Activated CD8-positive, alpha-beta memory T cell treated with anti-CD3 and anti-CD28 coated beads for 24 hours (primary cell): ENCODE measurements around the gene GRHPR.
A peak's percentile ranks its signal among the peaks of the same experiment; 100 is the strongest.

ENCODE experiments used
- DNase-seq: peaks from one replicate; pipeline ENCODE4 v3.0.0-alpha.2; 2020

Gene GRHPR

DNA sequence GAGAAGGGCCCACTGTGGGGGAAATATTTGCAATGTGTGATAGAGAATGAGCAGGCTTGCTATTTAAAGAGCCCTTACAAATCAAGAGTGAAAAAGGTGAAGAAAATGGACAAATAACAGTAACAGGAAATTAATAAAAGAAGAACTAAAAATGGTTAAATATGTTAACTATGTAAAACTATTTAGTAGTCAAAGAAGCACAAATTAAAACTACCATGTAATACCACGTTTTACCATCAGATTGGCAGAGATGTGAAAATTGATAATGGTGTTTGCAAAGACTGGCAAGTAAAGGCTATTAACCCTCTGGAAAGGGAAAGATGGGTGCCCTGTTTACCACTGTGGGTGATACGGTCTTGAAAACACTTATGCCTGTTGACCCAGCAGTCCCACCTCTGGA, 23.2 kb upstream of the GRHPR start:
- DNase-seq: no peak

DNA sequence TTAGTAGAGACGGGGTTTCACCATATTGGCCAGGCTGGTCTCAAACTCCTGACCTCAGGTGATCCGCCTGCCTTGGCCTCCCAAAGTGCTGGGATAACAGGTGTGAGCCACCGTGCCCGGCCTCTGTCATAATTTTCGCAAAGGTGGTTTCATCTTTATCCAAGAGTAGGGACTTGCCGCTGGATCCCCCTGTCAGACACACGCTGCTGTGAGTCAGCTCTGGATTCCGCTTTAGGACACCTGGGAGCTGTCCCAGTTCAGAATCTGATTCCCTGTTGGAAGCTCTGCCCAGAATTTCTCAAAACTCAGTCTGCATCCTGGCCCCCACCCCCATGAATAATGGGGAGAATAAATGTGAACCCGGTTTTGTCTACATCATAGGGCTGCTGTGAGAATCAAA, 17.9 kb upstream of the GRHPR start:
- DNase-seq: no peak

DNA sequence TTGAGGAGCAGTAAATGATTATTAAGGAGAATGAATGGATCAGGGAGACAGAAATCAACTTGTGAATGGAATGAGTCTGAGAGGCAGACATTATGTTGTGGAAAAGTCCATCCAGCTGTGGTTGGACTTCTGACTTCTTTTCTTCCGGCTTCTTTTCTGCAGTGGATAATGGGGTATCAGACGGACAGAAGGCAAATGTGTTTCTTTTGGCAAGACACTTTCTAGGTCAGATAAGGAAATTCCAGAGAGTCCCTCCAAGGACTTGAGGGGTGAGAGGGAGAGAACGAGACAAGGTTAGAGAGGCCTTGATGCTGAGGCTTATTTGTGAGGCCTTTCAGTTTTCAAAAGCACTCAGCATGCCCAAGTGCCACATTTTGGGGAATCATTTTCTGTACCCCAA, 17.1 kb upstream of the GRHPR start:
- no peak for DNase-seq

DNA sequence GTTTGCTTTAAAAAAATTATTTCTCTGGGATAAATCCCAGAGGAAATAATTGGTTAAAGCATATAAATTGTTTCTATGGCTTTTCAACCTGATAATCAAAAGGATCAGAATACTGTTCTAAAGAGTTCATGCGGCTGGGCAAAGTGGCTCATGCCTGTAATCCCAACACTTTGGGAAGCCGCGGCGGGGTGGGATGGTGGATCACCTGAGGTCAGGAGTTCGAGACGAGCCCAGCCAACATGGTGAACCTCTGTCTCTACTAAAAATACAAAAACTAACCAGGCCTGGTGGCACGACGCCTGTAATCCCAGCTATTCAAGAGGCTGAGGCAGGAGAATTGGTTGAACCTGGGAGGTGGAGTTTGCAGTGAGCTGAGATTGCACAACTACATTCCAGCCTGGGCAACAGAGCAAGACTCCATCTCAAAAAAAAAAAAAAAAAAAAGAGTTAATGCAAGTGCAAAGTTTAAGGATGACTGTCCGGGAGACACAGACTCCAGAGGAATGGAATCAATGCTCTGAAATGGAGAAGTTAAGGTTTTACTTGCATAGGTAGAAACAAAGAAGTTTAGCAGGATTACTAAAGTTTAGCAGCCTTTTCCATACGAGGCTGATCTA, 16.6 kb upstream of the GRHPR start:
- no peak for DNase-seq

DNA sequence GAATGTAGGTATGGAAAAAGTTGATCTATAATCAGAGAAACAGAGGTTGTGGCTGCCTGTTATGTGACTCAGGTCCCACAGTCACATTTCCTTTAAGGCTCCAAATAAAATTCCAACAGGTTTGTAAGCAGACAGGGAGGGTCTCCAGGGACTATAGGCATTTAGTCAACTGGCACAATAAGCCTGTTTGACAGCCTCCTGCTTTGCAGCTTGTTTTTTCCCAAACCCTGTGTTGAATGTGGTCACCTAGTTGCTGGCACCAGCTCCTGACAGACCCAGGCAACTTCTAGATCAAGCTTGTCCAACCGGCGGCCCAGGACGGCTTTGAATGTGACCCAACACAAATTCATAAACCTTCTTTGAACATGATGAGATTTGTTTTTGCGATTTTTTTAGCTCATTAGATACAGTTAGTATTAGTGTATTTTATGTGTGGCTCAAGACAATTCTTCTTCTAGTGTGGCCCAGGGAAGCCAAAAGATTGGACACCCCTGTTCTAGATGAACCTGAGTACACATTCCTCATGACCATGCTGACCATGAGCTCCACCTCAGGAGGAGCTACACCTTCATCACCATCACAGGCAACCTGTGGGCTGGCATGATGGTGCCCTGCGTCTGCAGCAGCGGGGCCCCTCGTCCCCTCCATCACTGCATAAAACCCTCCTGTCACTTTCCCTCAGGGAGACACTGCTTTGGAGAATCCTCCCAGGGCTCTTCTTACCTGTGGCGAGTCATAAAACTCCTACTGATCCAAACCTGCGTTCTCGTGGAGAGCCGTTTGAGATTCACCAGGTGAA, 15.7 kb upstream of the GRHPR start:
- DNase-seq: no peak

DNA sequence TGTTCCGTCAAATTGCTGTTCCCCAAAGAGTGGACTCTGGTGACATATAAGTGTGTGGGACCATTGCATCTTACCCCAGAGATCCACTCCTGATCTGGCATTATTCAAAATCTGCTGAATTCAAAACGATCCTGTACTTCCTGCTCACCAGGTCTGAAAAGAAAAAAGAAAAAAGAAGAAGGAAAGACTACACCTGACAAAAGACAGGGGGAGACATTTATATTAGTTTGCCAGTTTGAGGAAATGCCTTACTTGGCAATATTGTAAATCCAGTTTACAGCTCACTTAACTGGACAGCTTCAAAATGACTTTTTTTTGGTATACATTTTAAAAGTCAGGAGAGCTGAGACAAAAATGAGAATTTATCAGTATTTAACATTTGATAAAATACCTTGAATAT, 15.0 kb upstream of the GRHPR start:
- DNase-seq: no peak

DNA sequence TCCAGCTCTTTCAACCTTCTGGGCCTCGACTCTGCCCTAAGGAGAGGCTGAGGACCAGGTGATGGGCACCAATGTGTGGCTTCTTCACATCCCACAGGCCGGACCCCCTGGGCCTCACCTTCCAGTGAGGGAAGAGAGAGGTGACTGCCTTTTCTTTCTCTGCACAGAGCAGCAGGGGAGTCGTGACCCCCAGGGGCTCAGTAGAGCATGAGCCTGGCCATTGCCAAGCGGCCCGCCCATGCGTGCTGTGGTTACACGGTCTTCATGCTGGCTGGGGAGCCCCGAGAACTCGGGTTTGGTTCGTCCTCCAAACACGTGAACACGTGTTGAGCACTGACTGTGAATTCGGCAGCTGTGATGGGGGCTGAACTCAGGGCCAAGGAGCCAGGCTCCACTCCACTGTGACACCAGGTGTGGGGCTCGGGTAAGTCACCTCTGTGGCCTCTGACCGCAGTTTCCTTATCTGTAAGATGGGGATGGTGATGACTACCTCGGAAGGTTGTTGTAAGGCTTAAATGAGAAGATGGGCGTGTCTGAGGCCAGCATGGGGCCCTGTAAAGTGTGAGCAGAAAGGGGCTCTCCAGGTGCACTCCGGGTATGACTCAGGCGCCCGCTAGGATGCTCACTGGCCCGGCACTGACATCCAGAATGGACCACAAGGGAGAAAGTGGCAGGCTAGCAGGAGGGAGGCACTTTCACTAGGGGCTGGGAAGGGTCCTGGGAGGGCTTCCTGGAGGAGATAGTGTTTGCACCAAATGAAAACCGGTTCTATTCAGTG, 13.4 kb upstream of the GRHPR start:
- peak; percentile 71 for DNase-seq

DNA sequence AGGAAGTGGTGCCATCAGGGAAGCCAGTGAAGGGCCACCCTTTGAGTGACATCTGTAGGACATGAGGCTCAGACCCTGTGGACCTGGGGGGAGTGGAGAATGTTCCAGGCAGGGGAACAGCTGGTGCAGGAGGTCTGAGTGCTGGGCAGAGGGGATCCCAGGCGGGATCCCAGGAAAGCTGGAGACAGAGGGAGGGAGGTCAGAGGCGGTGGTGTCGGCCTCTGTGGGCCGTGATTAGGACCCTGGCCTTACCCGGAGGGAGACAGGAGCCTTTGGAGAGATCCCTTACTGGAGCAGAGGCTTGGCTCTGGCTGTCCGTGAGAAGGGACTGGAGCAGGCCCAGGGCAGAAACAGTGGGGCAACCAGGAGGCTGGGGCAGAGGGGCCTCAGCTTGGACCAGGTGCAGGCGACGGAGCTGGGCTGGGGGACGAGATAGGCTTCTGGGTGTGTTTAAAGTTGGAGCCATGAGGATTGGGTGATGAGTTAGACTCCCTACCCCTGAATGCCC, 12.1 kb upstream of the GRHPR start:
- DNase-seq: no peak

DNA sequence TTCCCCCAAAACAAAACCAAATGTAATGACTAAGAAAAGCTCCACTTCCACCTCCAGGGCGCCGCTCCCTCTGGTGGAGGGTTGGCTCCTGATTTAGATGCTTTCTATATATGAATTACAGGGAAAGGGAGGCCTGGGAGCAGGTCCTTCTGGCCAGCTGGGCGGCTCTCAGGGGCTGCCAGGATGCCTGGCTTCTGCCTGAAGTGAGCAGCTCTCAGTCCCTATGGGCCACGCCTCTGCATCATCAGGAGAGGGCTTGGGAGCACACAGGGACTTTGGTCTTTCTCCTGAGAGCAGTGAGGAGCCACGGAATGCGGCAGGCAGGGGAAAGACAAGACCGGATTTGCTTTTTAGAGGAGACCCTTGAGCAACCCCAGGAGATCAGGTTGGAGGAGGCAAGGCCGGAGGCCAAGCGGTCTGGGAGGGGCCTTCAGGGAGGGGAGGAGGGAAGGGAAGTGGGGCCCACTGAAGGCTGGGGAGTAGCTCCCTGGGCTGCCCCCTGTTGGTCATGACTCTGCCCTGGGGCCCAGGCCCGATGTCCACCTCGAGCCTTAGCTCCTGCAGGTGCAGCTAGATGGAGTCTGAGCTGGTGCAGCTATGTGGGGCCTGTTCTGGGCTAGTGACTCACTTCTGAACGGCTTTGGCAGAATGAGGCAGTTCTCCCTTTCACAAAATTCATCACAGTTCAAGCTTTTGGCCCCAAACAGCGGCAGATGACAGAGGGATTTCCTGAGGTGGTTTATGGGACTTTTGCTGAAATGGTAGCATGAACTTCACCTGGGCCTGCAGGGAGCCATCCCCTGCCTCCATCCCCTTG, 11.3 kb upstream of the GRHPR start:
- no peak for DNase-seq

DNA sequence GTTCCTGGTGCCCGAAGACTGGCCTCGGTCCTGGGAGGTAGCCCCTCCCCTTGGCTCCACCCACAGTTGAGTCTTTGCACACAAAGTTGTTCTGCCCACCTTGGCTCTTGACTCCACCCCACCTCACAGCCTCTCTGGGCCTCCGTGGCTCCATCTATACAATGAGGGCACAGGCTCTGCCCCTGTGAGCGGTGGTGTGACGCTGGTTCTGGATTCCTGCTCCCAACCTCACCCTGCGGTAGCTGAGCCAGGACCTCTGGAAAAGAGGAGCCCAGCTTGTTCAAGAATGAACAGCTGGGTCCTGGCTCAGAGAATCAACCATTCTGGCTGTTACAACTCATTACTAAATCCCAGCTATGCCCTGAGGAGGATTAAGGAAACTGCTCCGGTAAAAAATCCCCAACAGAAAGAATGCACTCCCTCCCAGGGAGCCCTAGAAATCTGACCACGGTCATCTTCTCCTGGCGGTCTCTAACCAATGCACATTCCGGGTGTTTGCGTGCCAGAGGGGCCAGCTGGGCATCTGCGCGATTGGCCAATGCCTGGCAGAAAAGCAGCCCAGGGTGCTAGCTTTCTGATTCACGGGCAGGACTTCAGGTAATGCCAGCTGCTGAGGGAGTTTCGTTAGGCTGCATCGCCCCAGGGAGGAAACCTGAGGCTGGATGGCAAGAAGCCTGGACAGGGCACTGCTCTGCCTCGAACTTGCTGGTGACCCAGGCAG, 9.9 kb upstream of the GRHPR start:
- DNase-seq: no peak

DNA sequence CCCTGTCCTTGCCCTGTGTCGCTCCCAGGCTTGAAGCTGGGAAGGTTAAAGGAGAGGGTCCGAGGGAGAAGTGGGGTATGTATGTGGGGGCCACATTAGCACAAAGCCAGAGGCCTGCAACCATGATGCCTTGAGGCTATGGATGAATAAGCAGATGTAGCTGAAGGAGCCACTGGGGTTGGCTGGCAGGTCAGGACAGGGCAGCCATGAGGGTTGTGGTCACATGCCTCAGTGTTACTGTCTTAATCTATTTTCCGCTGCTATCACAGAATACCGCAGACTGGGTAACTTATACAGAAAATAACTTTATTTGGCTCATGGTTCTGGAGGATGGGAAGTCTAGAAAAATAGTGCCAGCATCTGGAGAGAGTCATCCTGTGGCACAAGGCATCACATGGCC, 9.2 kb upstream of the GRHPR start:
- no peak for DNase-seq

DNA sequence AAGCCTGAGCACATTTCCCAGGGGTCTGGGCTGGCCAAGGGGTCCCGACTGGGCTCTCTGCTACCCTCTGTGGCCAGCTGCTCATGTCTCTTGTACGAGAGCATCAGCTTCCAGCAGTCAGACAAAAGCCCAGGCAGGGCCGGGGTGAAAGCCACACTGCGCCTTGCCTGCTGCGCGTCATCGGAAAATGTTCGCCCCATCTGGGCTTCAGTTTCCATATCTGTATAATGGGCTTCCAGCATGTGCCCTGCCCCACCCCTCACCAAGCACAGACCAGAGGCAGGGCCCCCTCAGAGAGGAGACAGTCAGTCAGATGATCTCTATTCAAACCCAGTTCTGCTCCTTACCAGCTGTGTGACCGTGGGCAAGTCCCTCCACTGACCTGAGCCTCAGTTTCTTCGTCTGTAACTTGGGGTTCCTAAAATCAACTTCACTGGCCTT, 8.0 kb upstream of the GRHPR start:
- no peak for DNase-seq

DNA sequence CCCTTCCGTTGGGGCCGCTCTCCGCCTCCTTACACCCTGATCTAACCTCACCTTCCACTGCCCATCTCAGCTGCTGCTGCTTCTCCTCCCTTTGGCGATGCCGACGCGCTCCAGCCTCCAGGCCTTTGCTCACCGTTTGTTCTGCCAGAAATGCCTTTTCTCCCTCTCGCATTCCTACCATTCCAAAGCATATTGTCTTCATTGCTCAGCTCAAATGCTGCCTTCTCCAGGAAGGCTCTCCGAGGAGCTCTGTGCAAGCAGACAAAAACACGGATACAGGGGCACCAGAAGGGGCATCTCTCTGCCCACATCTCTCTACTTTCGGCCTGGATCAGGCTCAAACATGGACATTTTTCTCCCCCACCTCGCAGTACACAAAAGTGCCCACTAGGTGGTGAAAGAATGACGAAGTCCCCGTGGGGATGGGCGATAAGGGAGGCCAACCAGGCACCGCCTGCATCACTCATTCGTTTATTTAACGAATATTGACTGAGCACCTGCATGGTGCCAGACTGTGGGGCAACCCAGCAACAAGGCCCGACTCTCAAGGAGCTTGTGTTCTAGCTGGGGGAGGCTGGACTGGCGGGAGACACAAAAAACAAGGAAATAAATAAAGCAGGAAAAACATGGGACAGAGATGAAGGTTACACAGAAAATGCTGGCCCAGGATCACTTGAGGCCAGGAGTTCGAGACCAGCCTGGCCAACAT, 7.3 kb upstream of the GRHPR start:
- DNase-seq: peak; percentile 90

DNA sequence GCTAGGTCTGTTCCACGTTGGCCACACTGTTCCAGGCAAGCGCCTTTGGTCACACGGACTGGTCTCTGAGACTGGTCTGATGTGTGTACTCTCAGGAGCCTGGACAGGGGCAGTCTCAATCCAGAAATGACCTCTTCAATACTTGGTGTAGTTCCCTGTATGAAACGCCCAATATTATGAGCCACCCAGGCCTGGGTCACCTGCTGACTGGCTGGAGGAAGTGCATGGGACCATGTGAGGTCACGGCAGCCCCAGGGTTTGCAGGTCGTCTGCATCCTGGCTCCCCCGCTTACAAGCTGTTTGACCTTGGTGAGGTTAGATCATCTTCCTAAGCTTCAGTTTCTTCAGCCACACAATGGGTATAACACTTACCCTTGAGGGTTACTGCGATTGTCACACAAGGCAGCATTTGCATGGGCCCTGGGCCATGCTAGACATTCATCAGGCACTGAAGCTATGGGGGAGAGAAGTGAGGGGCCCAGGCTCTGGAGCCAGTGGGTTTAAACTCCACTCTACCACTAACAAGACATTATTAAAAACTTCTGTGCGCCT, 5.2 kb upstream of the GRHPR start:
- DNase-seq: no peak

DNA sequence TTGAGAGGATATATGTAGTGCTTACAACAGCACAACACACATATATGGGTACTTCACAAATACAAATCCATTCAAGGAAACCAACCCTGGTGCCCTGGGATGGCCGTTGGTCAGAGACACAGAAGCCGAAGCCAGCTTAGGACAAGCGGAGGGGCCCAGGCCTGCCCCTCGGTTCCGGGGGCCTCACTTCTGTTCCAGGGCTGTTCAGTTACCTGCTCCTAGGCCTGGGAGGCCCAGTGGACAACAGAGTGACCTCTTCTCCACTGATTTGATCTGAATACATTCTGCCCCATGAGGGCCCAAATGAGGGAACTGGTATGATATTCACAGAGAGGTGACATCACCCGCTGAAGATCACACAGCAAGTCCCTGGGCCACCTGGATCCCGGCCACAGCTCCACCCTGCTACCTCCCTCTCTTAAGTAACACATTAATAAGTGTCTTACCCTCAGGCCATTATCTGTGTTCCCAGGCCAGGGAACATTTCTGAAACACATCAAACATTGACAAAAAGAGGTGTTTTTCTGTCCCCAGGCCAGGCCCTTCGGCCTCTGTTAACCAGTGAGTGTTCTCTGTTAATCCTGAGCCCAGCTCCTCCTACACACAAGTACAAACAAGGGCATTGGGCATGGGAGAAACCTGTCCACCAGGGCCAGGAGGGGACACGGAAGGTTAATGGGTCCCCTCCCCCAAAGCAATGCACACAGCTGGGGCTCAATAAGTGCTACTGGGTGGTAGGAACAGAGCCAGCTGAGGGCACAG, 4.5 kb upstream of the GRHPR start:
- no peak for DNase-seq

DNA sequence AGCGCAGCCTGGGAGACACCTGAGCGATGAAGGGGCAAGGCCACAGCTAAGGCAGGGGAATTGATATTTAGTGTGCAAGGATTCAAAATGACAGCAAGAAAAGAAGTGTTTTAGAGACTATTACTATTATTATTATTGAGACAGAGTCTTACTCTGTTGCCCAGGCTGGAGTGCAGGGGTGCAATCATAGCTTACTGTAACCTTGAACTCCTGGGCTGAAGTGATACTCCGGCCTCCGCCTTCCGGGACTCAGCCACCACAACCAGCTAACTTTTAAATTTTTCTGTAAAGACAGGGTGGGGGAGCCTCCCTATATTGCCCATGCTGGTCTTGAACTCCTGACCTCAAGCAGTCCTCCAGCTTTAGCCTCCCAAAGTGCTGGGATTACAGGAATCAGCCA, 3.3 kb upstream of the GRHPR start:
- no peak for DNase-seq

DNA sequence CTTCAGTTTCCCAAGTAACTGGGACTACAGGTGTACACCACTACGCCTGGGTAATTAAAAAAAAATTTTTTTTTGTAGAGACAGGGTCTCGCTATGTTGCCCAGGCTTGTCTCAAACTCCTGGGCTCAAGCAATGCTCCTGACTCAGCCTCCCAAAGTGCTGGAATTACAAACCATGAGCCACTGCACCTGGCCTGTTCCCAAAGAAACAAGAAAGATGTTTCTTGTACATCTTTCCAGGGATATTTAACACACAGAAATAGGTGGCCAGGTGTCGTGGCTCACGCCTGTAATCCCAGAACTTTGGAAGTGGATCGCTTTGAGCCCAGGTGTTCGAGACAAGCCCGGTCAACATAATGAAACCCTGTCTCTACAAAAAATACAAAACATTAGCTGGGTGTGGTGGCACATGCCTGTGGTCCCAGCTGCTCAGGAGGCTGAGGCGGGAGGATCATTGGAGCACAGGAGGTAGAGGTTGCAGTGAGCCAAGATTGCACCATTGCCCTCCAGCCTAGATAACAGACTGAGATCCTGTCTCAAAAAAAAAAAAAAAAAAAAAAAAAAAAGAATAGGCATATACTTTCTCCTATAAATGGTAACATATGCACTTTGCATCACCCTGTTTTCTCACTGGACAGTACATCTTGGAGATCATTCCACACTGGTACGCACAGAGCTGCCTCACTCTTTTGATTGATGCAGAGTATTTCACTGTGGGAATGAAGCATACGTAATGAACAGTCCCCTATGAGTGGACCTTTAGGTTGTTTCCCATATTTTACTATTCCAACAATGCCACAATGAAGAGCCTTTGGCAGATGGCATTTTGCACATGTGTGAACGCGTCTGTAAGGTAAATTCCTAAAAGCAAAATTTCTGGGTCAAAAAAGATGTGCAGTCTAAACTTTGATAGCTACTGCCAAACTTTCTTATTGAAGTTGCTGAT, 2.0 kb upstream of the GRHPR start:
- no peak for DNase-seq

DNA sequence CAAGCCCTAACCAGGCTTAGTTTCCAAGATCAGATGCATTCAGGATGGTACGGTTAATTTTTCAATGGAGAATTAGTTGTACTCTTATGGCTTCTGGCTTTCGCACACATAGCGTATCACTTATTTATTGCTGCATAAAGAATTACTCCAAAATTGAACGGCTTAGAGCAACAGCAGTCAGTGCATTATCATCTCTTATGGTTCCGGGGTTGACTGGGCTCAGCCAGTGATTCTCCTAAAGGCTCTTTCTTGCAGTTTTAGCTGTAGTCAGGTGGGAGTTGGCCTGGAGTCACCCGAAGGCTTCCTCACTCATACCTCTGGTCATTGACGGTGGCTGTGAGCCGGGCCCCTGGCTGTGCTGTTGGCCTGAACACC, 595 bp upstream of the GRHPR start:
- no peak for DNase-seq

DNA sequence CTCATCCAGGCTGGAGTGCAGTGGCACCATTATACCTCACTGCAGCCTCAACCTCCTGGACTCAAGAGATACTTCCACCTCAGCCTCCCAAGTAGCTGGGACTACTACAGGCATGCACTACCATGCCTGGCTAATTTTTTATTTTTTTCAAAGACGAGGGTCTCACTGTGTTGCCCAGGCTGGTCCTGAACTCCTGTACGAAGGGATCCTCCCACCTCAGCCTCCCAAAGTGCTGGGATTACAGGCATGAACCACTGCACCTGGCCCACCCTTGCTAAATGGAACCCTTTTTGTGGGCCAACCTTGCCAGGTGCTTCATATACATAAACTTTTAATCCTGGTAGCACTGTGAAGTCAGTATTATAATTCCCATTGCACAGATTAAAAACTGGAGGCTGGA, 1.0 kb downstream of the GRHPR start:
- DNase-seq: no peak
